HG03457 (cell line): ENCODE measurements around the gene OR2A5.
"Not testable (repeated sequence)": the region's sequence is repeated elsewhere in the genome, so short reads cannot be mapped to it uniquely, and the experiment has no call there.

ENCODE experiments used
- ATAC-seq: cut with Tn5 transposase; IDR thresholded peaks from one replicate; pipeline ENCODE4 v1.9.1; 2021; ENCODE audit warnings: moderate number of reproducible peaks; ENCODE audit not compliant: unreplicated experiment

The OR2A5 gene

GRCh38 chr7:144048648-144049047 is at the start of gene OR2A5:
TSS of gene OR2A5 (plus strand) at chr7:144048948. CDS start at chr7:144050402, 1,454 bp downstream.
- no peak for ATAC-seq

- no peak for ATAC-seq
These were observed 48.7 kb upstream of the OR2A5 start, which contains the start of gene OR6B1 for GRCh38 chr7:144000020-144000419. TSS of gene OR6B1 (plus strand) at chr7:144000320. CDS start at chr7:144003997, 3,677 bp downstream.

- no peak for ATAC-seq
These were observed 47.2 kb upstream of the OR2A5 start for GRCh38 chr7:144001543-144001942.

- no peak for ATAC-seq
These were observed 44.0 kb upstream of the OR2A5 start for GRCh38 chr7:144004703-144005102.

GRCh38 chr7:144006029-144006691 is 42.6 kb upstream of the OR2A5 start:
- no peak for ATAC-seq

- ATAC-seq, result no peak
These were observed 42.1 kb upstream of the OR2A5 start for GRCh38 chr7:144006692-144007042.

GRCh38 chr7:144009361-144009760 is 39.4 kb upstream of the OR2A5 start:
- ATAC-seq, result no peak

GRCh38 chr7:144010061-144010460 is 38.7 kb upstream of the OR2A5 start:
- not testable (repeated sequence) for ATAC-seq

GRCh38 chr7:144010821-144011220 is 37.9 kb upstream of the OR2A5 start:
- ATAC-seq, result not testable (repeated sequence)

GRCh38 chr7:144011458-144012230 is 37.1 kb upstream of the OR2A5 start:
- no peak for ATAC-seq

GRCh38 chr7:144018065-144018464 is 30.7 kb upstream of the OR2A5 start:
- no peak for ATAC-seq

GRCh38 chr7:144019457-144019856 is 29.3 kb upstream of the OR2A5 start:
- ATAC-seq, result no peak

GRCh38 chr7:144020340-144020739 is 28.4 kb upstream of the OR2A5 start:
- no peak for ATAC-seq

- ATAC-seq, result no peak
These were observed 26.6 kb upstream of the OR2A5 start for GRCh38 chr7:144022169-144022568.

GRCh38 chr7:144023171-144023827 is 25.4 kb upstream of the OR2A5 start:
- ATAC-seq, result no peak

GRCh38 chr7:144024213-144024612 is 24.5 kb upstream of the OR2A5 start:
- no peak for ATAC-seq

- ATAC-seq, result no peak
These were observed 22.4 kb upstream of the OR2A5 start for GRCh38 chr7:144026203-144026883.

GRCh38 chr7:144027070-144027469 is 21.7 kb upstream of the OR2A5 start:
- no peak for ATAC-seq

- ATAC-seq, result no peak
These were observed 20.8 kb upstream of the OR2A5 start for GRCh38 chr7:144027974-144028373.

- no peak for ATAC-seq
These were observed 20.2 kb upstream of the OR2A5 start for GRCh38 chr7:144028547-144028946.

GRCh38 chr7:144032516-144032915 is 16.2 kb upstream of the OR2A5 start:
- ATAC-seq, result no peak
